GOT3 (cell line): ENCODE results near the gene PWP2.
"Not testable (repeated sequence)": the region's sequence is repeated elsewhere in the genome, so short reads cannot be mapped to it uniquely, and the experiment has no call there.

Experiments
- DNase-seq: peaks from one replicate; lab custom pipeline; 2025; ENCODE audit warnings: mixed read lengths; lab: John Stamatoyannopoulos, UW

Gene PWP2

DNA sequence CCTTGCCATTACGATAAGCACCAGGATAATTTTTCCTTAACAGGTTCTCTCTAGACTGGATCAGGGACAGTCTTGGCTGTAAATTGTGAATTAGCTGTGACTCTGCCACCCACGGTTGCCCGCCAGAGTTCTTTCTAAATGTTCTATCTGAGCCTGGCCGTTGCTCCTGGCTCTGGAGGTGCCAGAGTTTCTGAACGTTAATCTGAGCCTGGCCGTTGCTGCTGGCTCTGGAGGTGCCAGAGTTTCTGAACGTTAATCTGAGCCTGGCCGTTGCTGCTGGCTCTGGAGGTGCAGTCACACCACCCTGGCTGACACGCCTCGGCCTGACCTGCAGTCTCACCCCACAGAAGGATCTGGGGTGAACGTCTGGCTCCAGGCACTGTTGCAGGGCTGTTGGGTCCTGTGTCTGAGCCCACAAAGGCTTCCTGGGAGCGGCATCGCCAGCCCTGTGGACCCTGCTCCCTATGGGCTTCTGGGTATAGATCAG, 56.0 kb downstream of the PWP2 start:
- DNase-seq: not testable (repeated sequence)

DNA sequence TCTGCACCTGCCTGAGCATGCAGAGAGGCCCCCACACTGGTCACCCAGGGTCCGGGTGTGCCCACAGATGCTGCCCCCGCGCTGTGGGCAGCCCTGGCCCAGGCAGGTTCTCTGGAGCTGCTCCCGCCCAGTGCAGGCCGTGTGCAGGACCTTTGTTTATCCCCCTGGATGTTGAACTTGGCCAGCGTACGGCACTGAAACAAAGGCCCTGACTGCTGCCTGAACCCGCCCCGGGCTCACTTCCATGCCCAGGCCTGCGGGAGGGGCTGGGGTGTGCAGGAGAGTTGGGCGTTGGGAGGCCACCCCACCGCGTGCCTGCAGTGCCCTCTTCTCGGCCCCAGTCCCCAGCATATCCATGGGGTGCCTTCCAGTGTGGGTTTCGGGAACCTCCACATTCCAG, 58.7 kb downstream of the PWP2 start:
- not testable (repeated sequence) for DNase-seq

DNA sequence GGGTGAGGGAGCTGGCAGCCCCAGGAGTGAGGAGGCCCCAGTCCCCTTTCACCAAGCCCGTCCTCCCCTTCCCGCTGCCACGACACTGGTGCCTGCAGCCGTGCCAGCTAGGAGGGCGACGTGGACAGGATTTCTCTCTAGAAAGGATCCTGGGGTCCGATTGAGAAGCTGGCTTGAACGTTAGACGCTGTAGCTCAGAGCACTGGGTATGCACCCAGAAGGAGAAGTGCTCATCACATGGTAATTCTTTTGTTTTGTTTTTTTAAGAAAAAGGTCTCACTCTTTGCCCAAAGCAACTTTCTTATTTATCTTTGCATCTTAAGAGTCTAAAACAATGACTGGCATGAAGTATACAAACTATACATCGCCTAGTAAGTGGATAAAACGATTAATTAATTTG, 60.3 kb downstream of the PWP2 start:
- not testable (repeated sequence) for DNase-seq

DNA sequence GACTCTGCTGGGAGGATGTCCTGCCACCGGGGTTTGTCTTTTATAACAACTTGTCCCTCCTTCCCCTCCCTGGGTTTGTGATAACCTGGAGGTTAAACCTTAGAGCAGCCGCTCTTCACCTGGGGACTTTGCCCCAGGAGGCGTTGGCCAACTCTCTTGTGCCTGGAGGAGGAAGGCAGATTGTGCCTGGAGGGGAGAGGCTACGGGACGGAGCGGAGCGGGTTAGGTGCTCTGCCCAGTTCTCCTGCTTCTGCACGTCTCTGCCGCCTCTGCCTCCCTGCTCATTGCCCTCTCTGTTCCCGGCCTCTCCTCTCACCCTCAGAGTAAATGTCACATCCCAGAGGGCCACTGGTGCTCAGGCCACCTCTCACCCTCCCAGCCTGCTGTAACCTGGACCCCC, 63.1 kb downstream of the PWP2 start:
- DNase-seq: not testable (repeated sequence)

DNA sequence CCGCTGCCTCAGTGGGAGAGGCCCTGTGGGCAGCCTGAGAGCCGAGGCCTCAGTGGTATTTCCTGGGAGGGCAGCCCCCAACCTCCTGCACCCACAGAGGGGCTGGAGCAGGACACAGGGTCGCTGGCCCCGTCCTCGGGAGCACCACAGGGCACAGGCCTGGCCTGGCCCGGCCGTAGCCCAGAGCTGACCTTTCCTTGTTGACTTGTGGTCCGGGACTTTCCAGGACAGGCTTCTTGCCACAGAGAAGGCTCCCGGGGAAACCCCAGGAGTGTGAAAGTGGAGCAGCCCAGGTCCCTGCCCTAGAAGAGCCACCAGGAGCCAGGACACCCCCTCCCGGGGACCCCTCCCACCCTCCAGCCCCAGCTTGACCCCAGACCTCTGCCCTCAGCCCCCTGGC, 63.7 kb downstream of the PWP2 start:
- DNase-seq: not testable (repeated sequence)

DNA sequence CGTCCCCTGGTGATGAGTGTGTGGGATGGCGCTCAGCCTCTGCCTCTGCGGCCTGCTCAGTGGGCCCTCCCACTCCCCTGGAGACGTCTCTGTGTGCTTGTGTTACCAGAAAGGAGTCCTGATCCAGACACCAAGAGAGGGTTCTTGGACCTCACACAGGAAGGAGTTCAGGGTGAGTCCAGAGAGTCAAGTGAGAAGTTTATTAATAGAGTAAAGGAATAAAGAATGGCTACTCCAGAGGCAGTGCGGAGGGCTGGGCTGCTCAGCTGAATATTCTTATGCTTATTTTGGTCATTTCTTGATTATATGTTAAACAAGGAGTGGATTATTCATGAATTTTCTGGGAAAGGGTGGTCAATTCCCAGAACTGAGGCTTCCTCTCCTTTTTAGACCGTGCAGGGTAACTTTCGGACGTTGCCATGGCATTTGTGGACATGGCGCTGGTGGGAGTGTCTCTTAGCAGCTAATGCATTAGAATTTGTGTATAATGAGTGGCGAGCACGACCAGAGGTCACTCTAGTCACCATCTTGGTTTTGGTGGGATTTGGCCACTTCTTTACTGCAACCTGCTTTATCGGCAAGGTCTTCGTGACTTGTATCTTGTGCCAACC, 64.9 kb downstream of the PWP2 start:
- DNase-seq: not testable (repeated sequence)

DNA sequence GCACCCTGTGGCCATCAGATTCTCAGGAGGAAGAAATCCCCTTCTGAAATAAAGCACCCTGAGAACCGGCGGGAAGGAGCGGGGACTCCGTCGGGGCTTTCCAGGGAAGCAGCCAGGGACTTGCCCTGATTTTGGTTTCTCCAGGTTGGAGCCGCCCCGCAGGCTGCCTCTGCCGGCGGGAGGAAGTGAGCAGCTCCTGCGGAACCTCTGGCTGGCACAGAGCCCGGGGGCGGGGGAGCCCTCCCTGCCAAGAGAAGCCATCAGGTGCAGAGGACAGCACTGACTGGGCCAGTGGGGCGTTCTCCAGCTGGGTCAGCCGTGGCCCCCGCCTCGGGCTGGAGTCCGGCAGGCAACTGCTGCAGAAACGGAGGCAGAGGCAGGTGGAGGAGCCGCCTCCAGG, 65.5 kb downstream of the PWP2 start:
- not testable (repeated sequence) for DNase-seq

DNA sequence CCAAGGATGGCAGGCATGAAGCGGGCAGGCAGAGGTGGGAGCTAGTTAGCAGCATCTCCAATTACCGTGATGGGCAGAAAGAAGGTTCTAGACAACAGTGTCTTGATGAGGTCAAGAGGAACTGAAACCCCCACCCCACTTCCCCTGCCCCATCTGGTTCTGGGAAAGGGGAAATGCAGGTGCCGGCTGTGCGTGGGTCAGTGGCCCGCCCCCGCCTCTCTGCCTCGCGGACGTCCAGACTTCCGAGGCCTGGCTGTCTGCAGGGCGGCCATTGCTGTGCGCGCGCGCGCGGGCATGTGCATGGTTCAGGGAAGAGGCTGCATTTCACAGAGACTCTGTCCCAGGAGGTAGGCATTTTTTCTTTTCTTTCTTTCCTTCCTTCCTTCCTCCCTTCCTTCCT, 68.0 kb downstream of the PWP2 start:
- not testable (repeated sequence) for DNase-seq

DNA sequence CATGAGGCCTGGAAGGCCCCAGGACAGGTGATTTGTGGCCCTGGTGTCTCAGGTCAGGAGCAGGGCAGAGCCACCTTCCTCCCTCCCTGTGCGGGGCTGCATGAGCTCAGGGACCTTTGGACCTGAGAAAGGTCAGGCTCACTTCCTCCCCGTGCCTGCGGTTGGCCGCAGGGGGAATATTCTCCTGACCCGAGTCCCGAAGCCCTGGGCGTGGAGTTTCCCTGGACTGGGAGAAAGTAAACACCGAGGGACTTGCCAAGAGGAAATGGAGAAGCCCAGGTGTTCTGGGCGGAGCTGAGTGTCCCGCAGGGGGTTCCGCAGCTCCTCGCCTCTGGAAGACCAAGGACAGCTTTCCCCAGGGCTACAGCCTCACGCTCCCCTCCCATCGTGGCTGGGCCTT, 68.9 kb downstream of the PWP2 start:
- DNase-seq: not testable (repeated sequence)
